NB4 (cell line): Measurements from ENCODE around the gene MFSD6.

Experiments
- TF ChIP-seq, protein P1 (sequence below): IDR thresholded peaks from one replicate; pipeline ENCODE4 v1.5.1; 2012; ENCODE audit warnings: low read depth, low read length
- TF ChIP-seq, protein P2 (sequence below): IDR thresholded peaks from 2 replicates; pipeline ENCODE4 v1.6.1; 2011; ENCODE audit warnings: low read depth, low read length

DNA sequence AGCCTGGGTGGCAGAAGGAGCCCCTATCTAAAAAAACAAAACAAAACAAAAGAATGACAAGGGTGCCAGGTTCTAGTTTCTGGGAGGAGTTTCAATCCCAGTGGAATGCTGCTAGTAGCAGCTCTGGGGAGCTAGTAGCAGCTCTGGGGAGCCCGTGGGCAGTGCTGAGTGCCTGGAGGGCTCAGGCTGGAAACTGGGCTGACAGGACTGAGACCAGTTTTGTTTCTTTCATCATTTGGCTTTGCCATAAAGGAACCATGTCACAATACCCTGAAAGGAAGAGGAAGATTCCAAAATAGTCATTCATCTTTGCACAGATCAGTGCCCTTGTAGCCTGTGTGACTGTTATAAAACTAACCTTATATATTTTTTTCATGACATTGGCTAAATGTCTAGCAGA, 10.6 kb downstream of the MFSD6 start:
- TF ChIP-seq, protein P1, sequence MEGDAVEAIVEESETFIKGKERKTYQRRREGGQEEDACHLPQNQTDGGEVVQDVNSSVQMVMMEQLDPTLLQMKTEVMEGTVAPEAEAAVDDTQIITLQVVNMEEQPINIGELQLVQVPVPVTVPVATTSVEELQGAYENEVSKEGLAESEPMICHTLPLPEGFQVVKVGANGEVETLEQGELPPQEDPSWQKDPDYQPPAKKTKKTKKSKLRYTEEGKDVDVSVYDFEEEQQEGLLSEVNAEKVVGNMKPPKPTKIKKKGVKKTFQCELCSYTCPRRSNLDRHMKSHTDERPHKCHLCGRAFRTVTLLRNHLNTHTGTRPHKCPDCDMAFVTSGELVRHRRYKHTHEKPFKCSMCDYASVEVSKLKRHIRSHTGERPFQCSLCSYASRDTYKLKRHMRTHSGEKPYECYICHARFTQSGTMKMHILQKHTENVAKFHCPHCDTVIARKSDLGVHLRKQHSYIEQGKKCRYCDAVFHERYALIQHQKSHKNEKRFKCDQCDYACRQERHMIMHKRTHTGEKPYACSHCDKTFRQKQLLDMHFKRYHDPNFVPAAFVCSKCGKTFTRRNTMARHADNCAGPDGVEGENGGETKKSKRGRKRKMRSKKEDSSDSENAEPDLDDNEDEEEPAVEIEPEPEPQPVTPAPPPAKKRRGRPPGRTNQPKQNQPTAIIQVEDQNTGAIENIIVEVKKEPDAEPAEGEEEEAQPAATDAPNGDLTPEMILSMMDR = no peak
- TF ChIP-seq, protein P2, sequence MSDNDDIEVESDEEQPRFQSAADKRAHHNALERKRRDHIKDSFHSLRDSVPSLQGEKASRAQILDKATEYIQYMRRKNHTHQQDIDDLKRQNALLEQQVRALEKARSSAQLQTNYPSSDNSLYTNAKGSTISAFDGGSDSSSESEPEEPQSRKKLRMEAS = no peak
